ENCODE data around the gene GLRA3.
"Not testable (repeated sequence)": the region's sequence is repeated elsewhere in the genome, so short reads cannot be mapped to it uniquely, and the experiment has no call there.

GLRA3 gene

DNA sequence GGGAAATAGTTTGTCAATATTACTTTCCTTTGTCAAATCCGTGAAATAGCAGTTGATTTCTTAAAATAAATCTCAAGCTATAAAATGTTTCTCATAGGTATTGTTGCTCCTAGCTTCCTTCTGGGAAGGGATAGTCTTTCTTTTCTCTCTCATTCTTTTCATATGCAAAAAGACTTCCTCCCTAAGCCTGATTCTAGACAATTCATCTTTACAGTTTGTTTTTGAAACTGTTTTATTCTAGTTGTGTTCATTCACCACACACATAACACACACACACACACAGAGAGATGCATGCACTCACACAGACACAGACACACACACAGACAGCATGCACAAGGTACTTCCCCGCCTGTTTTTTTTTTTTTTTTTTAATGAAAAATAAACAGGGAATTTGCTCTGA lies 18.2 kb downstream of the GLRA3 start:
- no peak for DNase-seq (ENCODE audit: low read depth in 2 of 2)

DNA sequence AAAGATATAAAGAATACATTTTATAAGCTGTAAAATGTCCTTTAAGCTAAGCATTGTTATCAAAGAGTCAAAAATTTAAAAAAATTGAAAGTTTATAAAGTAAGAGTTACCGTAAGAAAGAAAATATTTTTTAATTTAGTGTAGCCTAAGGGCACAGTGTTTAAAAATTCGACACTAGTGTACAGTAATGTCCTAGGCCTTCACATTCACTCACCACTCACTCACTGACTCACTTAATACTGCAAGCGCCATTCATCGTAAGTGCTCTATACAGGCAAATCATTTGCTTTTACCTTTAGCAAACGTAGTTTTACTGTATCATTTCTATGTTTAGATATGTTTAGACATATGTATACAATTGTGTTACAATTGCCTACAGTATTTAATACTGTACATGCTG lies 20.2 kb downstream of the GLRA3 start:
- DNase-seq (ENCODE audit: low read depth in 2 of 2) = no peak

DNA sequence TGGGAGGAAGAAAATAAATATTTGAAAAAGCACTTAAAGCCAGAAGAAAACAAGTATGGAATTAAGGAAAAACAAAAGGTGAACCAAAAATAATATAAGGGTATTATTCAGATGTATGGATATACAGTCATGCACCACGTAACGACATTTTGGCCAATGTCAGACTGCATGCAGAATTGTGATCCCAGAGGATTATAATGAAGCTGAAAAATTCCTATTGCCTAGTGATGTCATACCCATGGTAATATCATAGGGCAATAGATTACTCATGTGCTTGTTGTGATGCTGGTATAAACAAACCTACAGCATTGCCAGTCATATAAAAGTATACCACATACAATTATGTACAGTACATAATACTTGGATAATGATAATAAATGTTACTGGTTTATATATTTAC lies 20.9 kb downstream of the GLRA3 start:
- DNase-seq (ENCODE audit: low read depth in 2 of 2) = no peak

DNA sequence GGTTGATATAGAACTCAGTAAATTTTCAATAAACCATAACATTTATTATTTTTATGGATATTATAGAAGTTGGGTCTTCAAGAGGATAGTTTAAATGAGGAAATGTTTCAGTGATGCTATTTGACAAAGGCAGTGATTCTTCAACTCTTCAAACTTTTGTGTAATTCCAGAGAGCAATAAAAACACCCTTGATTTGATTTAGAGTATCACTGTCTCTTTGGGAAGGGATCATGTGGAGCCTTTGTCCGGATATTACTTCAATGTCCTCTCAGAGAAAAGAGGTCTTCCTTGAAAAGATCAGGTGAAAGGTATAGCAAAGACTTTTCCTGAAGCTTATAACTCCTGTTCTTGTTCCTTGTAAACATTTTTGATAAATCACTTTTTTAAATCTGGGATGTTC lies 23.3 kb downstream of the GLRA3 start:
- no peak for DNase-seq (ENCODE audit: low read depth in 2 of 2)

DNA sequence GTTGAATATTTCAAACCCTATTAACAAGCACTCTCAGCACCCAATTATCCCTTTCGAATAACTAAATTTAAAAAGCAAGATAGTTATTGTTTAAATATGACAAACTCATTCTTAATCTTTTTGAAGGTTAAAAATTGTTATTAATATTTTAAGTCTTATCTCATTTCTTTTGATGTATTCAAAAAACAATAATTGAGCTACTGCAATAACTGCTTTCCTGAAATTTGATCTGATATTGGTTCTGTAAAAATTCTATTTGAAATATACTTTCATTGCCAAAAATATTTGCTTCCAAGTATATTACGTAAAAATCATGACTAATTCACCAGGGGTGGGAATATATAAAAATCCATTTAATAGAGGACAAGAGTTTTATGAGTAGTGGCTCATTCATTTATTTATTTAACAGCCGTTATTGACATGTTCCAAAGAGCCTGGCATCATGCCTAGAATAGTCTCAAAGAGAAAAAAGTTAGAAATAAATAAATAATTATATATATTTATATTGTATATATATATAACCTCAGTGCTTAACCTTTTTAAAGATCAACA lies 34.4 kb downstream of the GLRA3 start:
- no peak for DNase-seq (ENCODE audit: low read depth in 2 of 2)

DNA sequence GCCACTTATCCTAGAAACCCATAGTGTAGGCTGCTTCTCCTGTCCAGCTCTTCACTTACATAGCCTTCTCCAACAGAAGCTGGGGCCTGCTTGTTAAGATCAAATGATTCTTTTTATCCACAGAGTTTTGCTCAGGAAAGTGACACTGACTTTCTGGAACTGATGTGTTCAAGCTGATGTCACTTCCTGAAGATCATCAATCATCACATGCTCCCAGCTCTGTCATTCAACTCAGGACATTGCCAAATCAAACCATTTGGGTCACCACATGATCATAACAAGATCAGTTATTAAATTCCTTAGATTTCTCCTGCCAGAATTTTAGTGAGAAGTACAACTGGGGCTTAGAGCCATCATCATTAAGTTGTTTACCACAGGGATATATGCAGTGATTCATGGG lies 39.4 kb downstream of the GLRA3 start:
- no peak for DNase-seq (ENCODE audit: low read depth in 2 of 2)

DNA sequence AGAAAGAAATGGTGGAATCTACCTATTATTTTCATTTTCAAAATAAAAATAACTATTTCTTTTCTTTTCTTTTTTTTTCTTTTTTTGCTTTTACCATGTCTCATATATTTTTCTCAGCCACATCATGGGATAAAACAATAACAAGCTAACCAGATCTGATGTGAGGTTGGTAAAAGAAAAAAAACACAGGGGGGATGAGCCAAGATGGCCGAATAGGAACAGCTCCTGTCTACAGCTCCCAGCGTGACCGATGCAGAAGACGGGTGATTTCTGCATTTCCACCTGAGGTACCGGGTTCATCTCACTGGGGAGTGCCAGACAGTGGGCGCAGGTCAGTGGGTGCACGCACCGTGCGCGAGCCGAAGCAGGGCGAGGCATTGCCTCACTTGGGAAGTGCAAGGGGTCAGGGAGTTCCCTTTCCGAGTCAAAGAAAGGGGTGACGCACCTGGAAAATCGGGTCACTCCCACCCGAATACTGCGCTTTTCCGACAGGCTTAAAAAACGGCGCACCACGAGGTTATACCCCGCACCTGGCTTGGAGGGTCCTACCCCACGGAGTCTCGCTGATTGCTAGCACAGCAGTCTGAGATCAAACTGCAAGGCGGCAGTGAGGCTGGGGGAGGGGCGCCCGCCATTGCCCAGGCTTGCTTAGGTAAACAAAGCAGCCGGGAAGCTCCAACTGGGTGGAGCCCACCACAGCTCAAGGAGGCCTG lies 50.6 kb downstream of the GLRA3 start:
- not testable (repeated sequence) for DNase-seq (ENCODE audit: low read depth in 2 of 2)

DNA sequence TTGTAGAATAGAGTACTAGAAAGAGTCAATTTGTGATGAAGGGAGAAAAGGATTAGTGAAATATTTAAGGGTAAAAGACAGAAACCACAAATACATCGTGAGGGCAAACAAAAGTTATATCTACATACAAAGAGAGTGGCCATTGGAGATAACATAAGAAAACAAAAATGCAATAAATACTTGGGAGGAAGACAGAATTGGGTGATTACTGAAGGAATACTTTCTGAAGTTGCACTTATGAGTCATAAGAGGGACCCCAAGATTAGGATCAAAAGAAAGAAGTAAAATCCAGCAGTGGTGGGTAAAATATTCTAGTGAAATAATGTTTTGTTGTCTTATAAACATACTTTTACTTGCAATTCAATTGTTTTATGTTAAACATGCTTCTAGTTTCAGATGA lies 53.7 kb downstream of the GLRA3 start:
- no peak for DNase-seq (ENCODE audit: low read depth in 2 of 2)

DNA sequence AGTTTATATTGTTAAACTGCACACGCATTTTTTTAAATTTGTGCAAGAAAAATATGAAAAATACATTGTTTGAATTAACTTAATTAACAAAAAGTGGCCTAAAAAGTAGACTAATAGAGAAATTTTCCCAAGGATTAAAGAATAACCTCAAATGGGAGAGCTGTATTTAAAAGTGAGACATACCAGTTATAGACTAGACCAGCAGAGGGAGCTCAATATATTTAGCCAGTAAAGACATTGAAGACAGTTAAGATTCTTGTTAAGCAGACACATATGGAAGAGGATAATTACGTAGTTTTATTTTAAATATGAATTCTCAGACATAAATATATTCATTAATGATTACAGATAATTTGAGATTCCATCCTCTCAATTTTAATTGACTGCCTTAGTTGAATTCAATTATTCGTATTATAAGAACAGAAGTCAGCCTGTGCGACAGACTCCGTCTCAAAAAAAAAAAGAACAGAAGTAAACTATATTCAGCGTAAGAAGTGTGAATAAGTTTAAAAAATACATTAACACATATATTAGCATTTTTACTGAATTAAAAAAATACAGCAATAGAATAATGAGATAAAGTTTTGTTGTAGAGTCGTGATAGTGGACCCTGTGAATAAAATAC lies 64.8 kb downstream of the GLRA3 start:
- DNase-seq (ENCODE audit: low read depth in 2 of 2) = no peak

DNA sequence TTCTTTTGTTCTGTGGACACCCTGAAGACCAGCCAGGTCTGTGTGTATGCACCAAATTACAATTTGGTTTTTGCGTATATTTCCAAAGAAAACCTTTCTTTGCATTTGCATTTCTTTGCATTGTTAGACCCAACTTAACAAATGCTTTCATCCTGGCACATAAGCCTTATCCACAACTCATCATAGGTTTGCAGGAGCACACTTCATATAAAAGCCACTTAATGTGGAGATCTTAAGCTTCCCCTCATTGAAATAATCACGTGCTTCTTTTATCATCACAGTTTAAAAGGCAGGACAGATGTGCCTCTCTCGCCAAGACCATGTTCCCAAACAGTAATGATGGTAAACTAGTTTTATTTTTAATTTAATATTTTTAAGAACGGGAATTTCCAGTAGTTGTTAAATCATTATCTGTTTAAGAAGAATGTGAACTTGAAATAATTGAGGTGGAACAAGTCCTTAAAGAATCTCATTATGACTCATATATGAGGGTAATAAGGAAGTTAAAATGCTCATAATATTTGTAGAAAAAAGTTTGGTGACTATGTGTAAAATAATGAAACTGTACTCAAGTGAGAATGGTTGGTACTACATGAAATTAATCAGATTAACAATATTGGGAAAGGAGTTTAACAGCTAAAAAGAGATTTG lies 65.5 kb downstream of the GLRA3 start:
- no peak for DNase-seq (ENCODE audit: low read depth in 2 of 2)

DNA sequence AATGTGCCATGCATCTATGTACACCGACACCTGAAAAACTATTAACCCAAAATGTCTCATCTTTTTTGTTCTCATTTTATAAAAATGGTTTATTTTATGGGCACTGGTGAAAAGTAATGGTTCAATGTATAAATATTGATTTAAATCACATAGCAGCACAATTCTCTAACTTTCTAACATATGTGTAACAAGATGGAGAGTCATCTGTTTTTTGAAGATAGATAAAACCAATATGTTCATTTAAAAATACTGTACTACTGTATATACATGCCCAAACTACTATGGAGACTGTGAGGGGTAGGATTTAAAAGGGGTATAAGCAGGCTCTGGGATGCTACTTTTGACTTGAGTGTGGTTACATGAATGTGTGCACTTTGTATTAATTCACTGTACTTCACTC lies 67.6 kb downstream of the GLRA3 start:
- no peak for DNase-seq (ENCODE audit: low read depth in 2 of 2)

DNA sequence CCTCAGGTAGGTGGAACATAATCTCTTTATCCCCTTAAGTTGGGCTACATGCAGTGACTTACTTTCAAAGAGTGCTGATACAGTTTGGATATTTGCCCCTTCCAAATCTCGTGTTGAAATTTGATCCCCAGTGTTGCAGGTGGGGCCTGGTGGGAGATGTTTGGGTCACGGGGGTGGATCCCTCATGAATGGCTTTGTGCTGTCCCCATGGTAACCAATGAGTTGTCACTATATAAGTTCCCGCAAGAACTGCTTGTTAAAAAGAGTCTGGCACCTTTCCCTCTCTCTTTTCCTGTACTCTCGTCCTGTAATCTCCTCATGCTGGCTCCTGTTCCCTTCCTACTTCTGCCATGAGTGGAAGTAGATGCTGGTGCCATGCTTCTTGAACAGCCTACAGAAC lies 71.3 kb downstream of the GLRA3 start:
- no peak for DNase-seq (ENCODE audit: low read depth in 2 of 2)

DNA sequence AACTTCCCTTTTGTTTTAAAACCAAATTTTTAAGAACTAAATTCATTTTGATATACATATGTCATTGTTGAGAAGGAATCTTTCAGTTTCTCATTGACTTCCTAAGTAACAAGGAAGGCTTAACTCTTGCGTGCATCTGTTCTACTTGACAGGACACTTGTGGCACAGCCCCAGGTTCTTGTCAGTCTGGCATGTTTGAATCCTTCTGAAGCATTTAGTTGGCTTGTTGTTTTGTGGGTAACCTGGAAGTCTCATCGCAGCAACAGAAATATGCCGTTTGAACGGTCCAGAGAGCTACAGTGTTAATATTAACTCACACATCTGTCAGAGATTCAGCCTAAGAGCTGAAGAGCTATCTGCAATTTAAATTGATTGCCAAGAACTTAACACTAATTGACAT lies 76.0 kb downstream of the GLRA3 start:
- DNase-seq (ENCODE audit: low read depth in 2 of 2) = no peak

DNA sequence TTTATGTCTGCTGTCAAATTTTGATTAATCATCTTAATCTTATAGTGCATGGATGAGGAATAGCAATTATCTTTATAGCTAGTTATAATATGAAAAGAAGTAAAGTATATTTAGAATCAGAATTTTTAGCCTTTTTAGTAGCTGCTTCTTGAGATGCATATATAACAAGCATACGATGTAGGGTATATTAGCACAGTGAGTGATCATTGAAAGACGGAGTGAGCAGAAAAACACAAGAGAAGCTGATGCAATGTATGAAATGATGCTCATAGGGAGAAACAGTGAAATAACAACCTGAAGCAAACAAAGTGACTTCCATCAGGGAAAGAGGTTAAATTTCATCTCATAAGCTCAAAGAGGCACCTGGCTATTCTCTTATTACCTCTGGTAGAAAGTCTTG lies 77.0 kb downstream of the GLRA3 start:
- DNase-seq (ENCODE audit: low read depth in 2 of 2) = no peak

DNA sequence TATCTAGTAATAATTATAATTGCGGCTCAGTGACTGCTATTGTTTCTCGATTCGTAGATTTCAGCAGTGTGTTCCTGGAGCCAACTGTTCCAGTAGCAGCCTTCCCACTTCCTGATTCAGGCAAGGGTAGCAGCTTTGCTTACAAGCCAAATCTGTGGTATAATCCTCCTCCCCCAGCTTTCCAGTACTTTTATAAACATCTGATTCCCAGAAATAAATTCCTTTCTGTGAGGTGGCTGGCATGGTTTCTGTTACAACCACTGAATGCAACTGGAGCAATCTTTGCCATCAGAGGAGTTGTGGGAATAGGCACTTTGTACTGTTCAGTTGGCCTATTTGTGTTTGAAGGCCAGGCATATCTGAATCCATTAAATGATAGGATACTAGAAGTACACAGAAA lies 80.0 kb downstream of the GLRA3 start:
- no peak for DNase-seq (ENCODE audit: low read depth in 2 of 2)

DNA sequence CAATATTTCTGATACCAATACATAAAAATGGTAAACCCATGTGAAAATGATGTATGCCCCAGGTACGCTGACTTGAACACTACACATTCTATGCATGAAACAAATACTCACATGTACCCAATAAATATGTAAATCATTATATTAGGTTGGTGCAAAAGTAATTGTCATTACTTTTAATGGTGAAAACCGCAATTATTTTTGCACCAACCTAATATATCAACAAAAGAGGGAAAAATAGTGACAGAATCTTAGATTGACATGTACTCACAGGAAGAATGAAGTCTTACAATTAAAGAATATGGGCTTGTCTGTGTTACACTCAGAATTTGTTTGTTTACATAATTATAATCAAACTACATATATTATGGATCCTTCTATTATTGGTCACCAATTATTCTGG lies 82.3 kb downstream of the GLRA3 start:
- DNase-seq (ENCODE audit: low read depth in 2 of 2) = no peak

DNA sequence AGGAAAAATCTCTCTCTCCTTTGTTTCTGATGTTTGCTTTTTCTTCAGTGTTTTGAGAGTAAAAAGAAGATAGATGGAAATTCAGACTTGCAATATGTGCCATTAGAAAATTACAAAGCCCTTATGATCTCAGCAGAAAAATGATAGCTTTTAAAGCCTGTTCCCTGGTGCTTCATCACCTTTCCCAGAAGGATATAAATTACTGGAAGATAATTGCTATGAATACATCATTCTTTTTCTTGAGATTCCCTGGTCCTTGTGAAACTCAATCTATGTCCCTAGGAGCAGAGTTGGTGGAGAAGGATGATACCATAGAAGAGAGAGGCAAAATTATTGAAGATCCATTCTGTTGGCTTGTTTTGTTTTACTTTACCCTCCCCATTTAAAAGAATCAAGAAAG lies 86.5 kb downstream of the GLRA3 start:
- no peak for DNase-seq (ENCODE audit: low read depth in 2 of 2)

DNA sequence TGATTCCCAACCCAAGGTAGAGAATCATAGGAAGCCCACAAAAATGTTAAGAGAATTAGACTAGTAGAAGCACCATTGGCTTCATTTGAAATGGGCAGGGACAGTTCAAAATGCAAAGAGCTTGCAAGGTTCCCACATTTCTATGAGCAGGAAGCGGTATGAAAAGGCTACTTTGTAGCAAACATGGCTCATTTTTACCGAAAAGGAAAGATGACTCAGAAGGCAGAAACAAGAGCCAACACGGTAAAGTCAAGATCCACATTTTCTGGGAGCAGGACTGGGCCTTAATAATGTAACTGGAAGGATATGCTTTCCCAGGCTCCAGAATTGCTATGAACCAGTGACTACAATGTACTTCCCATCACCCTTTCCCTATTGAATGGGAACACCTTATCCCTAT lies 89.5 kb downstream of the GLRA3 start:
- no peak for DNase-seq (ENCODE audit: low read depth in 2 of 2)

DNA sequence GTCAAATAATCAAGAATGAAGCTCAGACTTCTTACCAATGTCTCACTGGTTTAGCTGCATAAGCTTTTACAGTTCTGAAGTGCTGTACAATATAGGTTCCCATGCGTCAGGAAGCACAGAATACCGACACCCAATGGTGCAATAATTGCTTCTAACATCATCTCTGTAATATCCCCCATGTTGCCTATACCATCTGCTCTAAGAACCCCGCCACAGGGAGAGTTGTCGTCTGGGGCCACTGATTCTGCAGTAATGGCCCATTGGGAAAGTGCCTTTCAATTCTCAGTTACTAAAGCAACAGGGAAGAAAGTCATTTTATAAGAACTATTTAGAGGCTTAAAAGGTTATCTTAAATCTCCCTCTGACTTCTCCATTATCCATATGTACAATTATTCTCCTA lies 94.9 kb downstream of the GLRA3 start:
- DNase-seq (ENCODE audit: low read depth in 2 of 2) = no peak

DNA sequence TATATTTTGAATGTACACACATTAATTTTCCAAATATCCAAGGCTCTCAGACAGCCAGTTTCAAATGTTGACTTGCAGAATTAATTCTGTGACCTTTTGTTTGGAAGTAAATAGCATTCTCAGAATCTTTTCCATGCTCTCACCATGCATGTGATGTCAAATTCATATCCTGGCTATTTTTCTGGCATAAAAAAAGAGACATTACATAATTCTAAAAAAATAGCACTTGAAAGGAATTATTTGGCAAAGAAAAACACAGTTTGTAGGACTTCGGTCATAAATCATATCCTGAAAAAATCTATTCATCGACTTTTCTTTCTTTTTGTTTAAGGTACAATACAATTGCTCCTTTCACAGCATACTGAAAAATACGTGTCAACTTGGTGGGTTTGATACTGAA lies 111.2 kb downstream of the GLRA3 start:
- no peak for DNase-seq (ENCODE audit: low read depth in 2 of 2)

DNA sequence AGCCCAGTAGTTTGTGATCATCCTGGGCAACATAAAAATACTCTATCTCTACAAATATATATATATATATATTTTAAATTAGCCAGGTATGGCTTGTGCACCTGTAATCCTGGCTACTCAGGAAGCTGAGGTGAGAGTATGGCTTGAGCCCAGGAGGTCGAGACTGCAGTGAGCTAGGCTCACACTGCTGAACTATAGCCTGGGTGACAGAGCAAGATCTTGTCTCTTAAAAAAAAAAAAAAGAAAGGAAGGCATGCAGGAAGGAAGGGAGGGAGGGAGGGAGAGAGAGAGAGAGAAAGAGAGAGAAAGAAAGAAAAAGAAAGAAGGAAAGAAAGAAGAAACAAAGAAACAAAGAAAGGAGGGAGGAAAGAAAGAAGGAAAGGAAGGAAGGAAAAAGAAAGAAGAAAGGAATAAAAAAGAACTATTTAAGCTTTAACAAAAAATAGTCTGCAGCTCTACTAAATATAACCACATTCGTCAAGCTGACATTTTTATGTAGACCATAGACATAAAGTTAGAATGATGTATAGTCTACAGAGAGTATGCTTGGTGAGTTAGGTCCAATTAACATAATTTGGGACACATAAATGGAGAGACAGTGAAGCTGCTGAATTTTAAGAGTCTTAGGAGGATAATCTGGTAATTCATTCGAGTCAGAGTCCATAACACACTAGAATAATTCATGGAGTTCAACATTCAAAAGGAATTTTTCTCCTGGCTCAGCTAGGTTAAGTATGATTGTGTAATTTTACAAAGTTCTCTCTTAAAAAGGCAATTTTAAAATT lies 111.9 kb downstream of the GLRA3 start:
- no peak for DNase-seq (ENCODE audit: low read depth in 2 of 2)
